Stimulated activated CD8-positive, alpha-beta memory T cell treated with anti-CD3 and anti-CD28 coated beads, Interleukin-4, amount 100 ng/mL, for 4 hours (primary cell): ENCODE data around the gene SYNGR2.

Source experiments
- DNase-seq, 2 donors: peaks; one replicate each; pipeline ENCODE4 v3.0.0-alpha.2; 2020; ENCODE audit warnings: low read depth in 2 of 2, low spot score in 1 of 2

SYNGR2 gene

GRCh38 chr17:78168242-78168902, at the start of gene SYNGR2:
Gene SYNGR2, plus strand, starts transcription at chr17:78168581. Its CDS starts 36 bp downstream, at chr17:78168617.
- DNase-seq: peak; percentile 65 to 68

GRCh38 chr17:78118801-78119241, 49.6 kb upstream of the SYNGR2 start:
- no peak for DNase-seq

- DNase-seq: no peak
These were observed 47.8 kb upstream of the SYNGR2 start for GRCh38 chr17:78120537-78120936.

DNA sequence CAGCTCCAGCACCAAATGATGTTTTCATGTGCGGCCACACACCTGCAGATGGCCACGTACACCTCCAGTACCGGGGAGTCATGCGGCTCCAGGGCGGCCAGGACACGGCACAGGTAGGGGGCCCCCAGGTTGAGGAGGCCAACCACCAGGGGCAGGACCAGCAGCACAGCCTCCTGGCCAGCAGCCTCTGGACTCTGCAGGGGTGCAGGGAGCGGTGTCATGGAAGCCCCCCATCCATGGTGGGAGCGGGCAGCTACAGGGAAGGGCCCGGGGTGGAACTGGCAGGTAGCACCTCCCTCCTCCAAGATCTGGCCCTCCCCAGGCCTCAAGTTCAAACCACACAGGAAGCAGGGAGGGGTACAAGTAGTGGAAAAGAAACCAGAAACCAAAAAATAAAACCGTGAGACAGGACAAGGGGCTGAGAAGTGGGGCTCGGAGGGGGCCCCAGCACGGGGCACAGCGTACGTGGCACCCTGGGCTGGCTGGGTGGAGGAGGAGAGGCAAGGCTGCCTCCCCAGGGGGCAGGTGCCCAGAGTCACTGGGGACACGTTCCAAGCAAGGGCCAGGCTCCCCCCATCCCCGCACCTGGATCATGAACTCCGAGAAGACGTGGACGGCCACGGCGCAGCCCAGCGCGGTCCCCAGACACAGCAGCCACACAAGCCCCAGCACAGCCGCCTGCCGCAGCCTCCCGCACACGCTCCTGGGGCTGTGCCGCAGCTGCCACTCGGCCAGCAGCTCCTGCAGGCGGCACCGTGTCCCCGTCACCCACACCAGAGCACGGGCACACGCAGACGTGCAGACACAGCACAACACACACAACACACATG, 47.2 kb upstream of the SYNGR2 start:
- DNase-seq: no peak

DNA sequence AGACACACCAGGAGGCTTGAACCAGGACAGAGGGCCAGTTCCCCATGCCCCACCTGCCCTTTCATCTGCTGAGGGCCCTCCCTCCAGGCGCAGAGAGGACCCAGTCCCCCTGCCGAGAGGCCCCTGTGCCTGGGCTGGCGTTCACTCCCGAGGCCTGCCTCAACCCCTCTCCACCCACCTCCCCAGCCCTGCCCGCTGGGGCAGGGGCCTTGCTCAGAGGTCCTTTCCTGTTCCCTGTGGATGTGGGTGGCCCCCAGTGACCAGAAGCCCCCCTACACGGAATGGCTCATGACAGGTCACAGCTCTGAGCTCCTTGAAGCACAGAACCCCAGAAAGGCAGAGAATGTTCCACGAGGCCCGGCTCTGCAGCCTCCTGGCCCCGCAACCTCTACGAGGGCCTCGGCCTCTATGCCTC, 46.6 kb upstream of the SYNGR2 start:
- no peak for DNase-seq

DNA sequence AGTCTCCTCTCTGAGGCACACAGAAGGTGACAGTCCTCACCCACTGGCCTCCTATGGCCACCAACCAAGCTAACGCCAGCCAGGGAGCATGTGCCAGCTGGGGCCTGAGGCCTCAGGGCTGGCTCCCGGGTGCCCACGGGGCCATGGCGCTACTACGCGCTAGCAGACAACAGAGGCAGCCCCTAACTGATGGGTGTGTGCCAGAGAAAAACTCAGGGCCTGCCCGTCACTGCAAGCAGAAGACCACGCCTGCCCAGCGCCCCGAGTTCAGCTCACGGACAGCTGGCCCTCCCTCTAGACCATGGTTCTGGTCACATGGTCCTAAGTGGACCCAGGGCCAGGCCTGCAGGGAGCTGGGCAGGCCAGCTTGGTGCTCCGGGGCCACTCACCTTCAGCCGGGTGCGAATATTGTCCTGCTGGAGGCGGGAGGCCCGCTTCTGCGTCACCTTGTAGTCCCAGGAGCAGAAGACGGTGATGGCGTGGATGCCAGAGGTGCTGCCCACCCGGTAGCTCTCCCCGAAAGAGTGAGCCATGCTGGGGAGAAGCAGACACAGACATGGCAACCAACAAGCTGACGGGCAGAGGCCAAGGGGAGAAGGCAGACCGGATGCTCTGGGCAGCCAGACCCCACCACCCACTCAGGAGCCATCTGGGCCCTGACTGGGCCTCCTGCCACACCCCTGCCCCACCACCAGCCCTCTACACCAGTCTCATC, 46.0 kb upstream of the SYNGR2 start:
- no peak for DNase-seq

DNA sequence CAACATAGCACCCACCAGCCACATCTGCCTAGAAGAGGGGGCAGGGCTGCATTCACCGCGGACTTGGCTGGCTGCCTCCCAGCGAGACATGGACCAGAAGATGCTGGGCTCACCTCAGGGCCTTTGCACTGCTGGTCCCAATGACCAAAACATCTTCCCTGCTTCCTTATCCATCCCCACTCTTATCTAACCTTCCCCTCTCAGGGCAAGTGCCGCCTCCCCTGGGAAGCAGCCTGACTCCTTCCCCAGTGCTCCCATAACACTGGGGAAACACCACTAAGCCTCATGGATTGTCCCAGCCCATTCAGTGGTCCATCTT, 45.5 kb upstream of the SYNGR2 start:
- no peak for DNase-seq

- DNase-seq: no peak
These were observed 45.0 kb upstream of the SYNGR2 start for GRCh38 chr17:78123258-78123929.

DNA sequence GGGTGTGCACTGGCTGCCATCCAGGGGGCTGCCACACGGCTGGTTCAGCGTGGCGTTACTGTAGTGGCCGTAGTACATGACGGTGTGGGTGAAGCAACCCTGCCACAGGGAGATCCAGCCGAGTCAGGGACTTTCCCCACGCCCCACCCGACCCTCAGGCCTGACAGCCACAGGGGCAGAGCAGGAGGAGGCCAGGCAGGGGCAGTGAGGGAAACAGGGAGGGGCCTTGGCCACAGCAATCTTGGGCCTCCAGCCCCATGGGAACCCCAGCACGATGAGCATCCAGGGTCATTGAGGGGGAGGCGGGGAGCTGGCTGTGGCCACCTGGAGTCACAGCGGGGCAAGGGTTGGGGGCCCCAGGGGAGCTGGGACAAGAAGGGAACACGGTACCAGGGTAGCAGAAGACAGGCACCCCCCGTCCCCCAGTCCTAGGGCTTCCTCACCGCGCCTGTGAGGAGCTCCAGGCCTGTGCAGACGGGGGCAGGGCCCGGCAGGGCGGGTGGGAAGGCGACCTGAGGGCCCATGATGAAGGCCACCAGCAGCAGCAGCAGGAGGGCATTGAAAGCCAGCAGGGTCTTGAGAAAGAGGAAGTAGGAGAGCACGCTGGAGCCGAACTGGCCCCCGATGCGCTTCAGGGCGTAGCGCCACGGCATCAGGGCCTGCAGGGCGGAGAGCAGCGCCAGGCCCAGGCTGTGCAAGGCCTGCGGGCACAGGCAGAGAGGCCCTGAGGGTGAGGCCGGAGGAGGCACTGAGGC, 44.1 kb upstream of the SYNGR2 start:
- no peak for DNase-seq

DNA sequence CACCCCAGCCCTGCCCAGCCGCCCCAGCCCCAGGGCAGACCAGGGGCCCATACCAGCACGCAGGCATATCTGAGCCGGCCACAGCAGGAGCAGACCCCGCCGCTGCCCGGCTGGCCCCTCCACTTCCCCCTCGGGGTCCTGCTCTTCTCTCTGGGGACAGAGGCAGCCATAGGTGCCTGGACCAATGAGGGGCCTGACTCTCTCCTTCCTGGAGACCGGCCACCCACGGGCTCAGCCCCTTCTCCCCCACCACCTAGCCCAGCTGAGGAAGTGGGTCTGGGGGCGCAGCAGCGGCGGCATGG, 43.6 kb upstream of the SYNGR2 start:
- DNase-seq: no peak

- no peak for DNase-seq
These were observed 43.1 kb upstream of the SYNGR2 start for GRCh38 chr17:78125138-78125913.

DNA sequence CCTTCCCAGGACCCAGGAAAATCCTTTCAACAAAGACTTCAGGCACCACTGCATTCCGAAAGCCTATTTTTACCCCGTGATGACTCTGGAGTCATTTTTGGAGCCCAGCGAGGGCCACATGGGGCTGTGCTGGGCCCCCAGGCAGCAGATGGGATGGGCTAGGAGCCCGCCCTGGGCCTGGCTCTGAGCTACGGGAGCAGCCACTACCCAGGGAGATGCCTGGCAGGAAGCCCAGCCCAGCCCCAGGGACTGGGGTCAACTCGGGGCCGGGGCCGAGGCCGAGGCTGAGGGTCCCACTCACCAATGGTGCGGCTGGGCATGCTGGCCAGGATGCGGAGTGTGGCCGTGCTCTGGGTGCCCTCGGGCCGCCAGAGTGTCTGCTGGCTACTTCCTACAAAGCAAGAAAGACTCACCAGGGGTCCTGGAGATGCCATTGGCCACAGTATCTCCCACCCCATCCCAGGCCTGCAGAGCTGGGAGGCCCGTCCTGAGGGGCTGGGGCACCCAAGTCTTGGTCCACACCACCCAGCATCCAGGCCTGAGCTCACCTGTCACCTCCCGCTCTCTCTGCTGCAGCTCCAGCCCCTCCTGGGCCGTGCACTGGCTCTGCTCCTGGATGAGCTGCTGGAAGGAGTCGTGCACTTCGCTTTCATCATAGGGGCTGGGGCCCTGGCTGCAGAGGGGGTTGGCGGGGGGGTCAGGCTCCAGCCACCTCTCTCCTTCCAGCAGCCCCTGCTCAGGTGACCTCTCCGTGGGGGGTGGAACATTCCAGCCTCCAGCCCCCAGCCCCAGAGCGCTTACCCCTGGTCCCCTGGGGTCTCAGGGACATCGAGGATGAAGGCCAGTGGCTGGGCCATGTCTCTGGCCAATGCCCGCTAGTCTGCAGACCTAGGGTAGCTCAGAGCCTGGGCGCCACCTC, 42.1 kb upstream of the SYNGR2 start:
- DNase-seq: no peak

DNA sequence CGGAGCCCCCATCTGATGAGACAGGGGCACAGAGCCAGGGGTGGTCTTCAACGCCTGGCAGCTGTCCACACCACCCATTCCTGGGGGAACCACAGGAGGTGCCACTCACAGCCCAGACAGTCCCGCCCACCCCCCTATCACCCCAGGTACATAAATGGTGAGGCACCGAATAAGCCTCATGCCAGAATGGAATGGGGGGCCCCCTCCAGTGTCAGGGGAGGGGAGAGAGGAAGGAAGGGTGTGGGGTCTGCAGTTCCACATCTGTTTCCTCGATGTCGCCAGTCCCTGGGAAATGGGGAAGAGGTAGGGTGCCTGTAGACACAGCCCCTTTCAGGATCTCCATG, 41.5 kb upstream of the SYNGR2 start:
- no peak for DNase-seq

DNA sequence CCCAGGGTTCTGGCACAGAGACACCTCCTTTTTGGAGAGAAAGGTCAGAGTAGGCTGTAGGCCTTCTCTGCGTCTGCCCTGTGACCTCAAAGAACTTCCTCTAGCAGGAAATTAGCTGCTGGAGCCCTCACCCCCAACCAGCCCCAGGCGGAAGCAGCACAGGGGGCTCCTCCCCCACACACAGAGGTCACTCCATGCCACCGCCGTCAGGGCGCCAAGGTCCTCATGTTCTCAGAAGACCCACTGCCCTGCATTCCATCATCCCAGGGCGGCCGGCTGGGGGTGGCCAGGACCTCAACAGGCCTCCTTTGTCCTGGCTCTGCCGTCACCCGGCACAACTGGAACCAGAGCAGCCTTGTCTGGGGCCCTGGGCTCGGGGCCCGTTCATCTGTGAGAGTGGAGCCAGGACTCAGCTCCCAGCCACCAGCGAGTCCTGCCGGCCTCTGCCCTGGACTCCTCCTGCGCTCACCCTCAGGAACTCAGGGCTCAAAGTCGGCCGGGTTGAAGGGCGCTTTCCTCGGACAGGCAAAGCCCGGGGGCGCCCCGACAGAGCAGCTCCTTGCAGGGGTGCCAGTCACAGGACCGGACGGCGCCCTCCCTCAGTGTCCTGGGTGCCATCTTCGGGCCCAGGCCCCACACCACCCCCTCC, 41.0 kb upstream of the SYNGR2 start:
- DNase-seq: peak in 1 of 2 donors; percentile 50

GRCh38 chr17:78127888-78128550, 40.4 kb upstream of the SYNGR2 start:
- DNase-seq: no peak

DNA sequence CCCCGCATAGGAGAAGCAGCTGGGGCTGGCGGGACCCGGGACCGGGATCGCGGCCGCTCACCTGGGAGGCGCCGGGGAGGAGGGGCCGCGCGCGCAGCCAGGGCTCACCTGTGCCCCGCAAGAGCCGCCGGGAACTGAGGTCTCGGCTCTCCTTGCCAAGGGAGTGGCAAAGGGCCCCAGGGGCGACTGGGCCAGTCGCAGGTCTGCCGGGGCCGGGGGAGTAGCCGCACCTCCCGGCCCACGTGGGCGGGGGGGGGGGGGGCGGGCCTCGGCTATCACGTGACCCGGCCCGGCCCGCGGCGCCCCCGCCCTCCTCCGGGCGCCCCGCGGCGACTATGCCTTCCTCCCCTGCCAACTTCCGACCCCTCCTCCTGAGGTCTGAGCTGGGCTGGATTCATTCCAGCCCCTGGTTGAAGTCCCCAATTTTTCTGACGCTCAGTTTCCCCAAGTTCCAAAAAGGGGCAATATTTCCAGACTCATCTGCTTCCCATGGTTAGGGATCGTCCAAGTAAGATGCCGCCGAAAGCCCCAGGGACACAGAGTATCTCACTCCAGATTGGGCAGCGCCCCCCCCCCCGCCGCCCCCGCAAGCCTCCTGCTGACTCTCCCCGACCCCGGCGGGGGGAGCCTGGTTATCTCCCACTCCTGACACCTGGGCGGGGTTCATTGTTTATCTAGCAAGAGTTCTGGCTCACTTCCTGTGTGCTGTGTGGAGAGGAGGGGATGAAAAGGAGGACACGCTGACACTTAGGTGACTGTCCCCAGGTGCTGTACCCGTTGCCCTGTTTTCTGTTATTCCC, 39.6 kb upstream of the SYNGR2 start, which contains the start of gene TMC6:
TSS of gene TMC6 (minus strand) at position 205 of the 800 bp plus-strand sequence. CDS start 1,923 bp downstream, outside the sequence.
- DNase-seq: peak in 1 of 2 donors; percentile 58
